Measurements from ENCODE around the gene KCNJ3.
A peak's percentile ranks its signal among the peaks of the same experiment; 100 is the strongest.

Gene KCNJ3

DNA sequence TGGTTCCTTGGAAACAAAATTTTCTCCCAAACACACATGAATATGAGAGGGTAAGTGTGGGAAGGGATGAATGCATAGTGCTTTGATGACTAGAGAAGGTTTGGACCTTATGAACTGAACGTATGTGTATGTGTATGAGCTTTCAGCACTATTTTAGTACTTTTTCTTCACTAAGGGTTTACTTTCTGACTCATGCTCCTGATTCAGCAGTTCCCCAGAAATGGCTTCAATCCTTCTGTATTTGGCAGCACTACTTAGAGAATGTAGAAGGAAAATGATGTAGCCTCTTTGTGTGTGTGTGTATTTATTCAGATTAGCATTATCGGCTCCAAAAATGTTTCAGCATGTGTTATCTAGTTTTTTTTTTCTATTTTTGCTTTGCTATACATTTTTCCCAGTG lies 22.2 kb downstream of the KCNJ3 start:
- Histone ChIP-seq H3K27me3 (no peaks in the 10 kb centered on the region), H3K36me3 (no peaks in the 10 kb centered on the region), H3K27ac (peak overlapping the region; percentile 25 to 48), H3K9me3 (no peaks in the 10 kb centered on the region), H3K4me1 (peaks cover 0 to 19% (median 5%) of the 10 kb centered on the region in 4 donors), H3K4me3 (no peak overlapping the region)
- TF ChIP-seq, protein P1, sequence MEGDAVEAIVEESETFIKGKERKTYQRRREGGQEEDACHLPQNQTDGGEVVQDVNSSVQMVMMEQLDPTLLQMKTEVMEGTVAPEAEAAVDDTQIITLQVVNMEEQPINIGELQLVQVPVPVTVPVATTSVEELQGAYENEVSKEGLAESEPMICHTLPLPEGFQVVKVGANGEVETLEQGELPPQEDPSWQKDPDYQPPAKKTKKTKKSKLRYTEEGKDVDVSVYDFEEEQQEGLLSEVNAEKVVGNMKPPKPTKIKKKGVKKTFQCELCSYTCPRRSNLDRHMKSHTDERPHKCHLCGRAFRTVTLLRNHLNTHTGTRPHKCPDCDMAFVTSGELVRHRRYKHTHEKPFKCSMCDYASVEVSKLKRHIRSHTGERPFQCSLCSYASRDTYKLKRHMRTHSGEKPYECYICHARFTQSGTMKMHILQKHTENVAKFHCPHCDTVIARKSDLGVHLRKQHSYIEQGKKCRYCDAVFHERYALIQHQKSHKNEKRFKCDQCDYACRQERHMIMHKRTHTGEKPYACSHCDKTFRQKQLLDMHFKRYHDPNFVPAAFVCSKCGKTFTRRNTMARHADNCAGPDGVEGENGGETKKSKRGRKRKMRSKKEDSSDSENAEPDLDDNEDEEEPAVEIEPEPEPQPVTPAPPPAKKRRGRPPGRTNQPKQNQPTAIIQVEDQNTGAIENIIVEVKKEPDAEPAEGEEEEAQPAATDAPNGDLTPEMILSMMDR (IDR thresholded peaks at IDR 0.05): no peak
- intact Hi-C loops (cut with DNase I; ENCODE audit: low total_unique reads): no loop called here
- DNase-seq: no peak

DNA sequence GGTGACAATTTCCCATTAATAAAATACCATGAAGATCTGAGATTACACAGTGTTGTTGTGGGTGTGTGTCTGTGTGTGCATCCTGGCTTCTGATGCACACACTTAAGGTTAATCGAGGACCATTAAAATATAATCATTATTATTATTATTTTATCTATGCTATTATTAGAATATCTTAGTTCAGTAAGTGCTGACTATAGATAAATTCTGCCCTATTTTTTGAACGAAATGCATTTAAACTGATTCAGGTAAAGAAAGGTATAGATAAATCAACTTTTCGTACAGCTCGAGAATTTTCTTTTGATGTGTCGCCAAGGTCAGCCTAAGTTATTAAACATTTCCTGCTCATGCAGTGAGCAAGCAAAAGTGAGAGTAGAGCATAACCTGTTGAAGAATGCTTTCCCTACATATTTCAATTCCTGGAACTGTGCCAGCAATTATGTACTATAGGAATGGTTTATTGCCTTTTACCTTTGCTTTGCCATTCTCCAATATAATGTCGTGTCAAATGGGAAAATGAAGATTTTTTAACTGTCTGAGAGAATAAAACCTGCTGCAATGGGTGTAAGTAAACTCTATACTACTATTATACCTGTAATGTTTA lies 25.8 kb downstream of the KCNJ3 start:
- H3K27me3 ChIP-seq: no peaks in the 10 kb centered on the region
- H3K4me3 ChIP-seq: no peak overlapping the region
- no peak overlapping the region for H3K27ac ChIP-seq
- H3K9me3 ChIP-seq: no peaks in the 10 kb centered on the region
- H3K36me3 ChIP-seq: no peaks in the 10 kb centered on the region
- intact Hi-C loops (cut with DNase I; ENCODE audit: low total_unique reads): no loop called here
- H3K4me1 ChIP-seq: peaks cover 0 to 19% (median 5%) of the 10 kb centered on the region in 4 donors
- TF ChIP-seq, protein P1 (IDR thresholded peaks at IDR 0.05): no peak
- DNase-seq: no peak

DNA sequence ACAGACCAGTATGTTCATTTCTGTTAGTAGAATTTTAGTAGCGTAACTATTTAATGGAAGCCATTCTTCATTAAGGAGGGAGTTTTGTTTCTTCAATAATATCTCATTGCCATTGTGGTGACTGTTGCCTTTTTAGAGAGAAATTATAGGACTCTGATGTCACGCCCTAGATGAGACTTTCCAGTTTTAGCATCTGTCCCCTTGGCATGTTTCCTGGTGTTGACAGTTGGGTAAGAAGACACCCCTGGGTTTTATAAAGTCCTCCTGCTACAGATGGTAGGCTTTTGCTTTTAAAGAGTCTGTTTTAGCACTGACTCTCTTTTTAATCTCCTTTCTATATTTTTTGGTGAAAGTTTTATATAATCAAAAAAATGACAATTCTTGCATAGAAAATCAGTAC lies 41.9 kb downstream of the KCNJ3 start:
- no peak for DNase-seq
- intact Hi-C loops (cut with DNase I; ENCODE audit: low total_unique reads): no loop called here
- no peaks in the 10 kb centered on the region for H3K36me3 ChIP-seq
- H3K9me3 ChIP-seq: peaks cover 0 to 4% (median 0%) of the 10 kb centered on the region in 3 donors
- TF ChIP-seq, protein P1 (IDR thresholded peaks at IDR 0.05): no peak
- no peaks in the 10 kb centered on the region for H3K27me3 ChIP-seq
- H3K4me1 ChIP-seq: no peaks in the 10 kb centered on the region
- H3K27ac ChIP-seq: no peak overlapping the region
- no peak overlapping the region for H3K4me3 ChIP-seq

- intact Hi-C loops (cut with DNase I; ENCODE audit: low total_unique reads): no loop called here
- Histone ChIP-seq H3K4me3 (no peak overlapping the region), H3K9me3 (no peaks in the 10 kb centered on the region), H3K36me3 (peaks cover 0 to 3% (median 0%) of the 10 kb centered on the region in 3 donors), H3K27ac (no peak overlapping the region), H3K4me1 (peaks cover 0 to 10% (median 0%) of the 10 kb centered on the region in 4 donors), H3K27me3 (no peaks in the 10 kb centered on the region)
- DNase-seq: no peak
- TF ChIP-seq, protein P1 (IDR thresholded peaks at IDR 0.05): no peak
Observed at GRCh38 chr2:154758871-154759270, 60.4 kb downstream of the KCNJ3 start.

- intact Hi-C loops (cut with DNase I; ENCODE audit: low total_unique reads): no loop called here
- Histone ChIP-seq H3K36me3 (peaks cover 0 to 2% (median 0%) of the 10 kb centered on the region in 3 donors), H3K4me1 (no peaks in the 10 kb centered on the region), H3K27me3 (no peaks in the 10 kb centered on the region), H3K9me3 (no peaks in the 10 kb centered on the region), H3K4me3 (no peak overlapping the region), H3K27ac (no peak overlapping the region)
- TF ChIP-seq, protein P1 (IDR thresholded peaks at IDR 0.05): no peak
- no peak for DNase-seq
Observed at GRCh38 chr2:154762638-154763037, 64.1 kb downstream of the KCNJ3 start.
